ENCODE results near the gene PANK3.

DNA sequence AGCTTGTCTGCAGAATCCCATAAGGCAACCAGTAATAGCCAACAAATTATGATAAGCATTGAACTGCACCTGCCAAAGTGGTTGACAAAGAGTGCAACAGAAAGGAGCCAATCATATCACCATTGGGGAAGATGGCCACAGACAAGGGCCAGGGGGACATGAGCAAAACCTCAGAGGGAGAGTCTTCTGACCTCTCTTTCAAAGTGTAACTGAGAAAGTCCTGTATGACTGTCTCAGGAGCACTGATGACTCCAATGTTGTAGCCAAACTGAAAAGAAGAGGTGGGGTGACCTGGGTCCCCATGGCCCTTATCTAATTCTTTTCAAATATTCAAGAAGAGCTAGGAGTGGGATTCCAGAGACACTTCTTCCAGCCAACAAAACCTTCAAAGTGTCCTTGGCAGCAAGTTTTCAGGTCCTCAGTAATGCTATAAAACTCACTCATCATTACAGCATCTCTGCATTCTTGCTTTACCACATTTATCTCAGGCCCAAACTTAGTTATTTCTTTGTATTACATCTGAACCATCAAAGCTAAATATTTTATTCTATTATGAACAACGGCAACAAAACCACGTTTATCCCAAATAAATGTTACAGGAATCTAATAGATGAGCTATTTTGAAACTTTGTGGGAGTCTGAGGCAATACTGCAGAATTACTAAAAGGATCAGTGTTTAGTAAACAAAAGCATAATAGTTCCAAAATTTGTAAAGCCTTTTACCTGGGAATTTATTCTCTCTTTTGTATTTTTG lies 25.6 kb downstream of the PANK3 start:
- TF ChIP-seq, protein P1, sequence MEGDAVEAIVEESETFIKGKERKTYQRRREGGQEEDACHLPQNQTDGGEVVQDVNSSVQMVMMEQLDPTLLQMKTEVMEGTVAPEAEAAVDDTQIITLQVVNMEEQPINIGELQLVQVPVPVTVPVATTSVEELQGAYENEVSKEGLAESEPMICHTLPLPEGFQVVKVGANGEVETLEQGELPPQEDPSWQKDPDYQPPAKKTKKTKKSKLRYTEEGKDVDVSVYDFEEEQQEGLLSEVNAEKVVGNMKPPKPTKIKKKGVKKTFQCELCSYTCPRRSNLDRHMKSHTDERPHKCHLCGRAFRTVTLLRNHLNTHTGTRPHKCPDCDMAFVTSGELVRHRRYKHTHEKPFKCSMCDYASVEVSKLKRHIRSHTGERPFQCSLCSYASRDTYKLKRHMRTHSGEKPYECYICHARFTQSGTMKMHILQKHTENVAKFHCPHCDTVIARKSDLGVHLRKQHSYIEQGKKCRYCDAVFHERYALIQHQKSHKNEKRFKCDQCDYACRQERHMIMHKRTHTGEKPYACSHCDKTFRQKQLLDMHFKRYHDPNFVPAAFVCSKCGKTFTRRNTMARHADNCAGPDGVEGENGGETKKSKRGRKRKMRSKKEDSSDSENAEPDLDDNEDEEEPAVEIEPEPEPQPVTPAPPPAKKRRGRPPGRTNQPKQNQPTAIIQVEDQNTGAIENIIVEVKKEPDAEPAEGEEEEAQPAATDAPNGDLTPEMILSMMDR (IDR thresholded peaks at IDR 0.05): no peak
- TF ChIP-seq POLR2AphosphoS5 (IDR thresholded peaks at IDR 0.05; ENCODE audit: low read depth, low read length): no peak
